ENCODE data around the gene TSC22D4.

- TF ChIP-seq CTCF (conservative IDR thresholded peaks at IDR 0.05) = no peak
- TF ChIP-seq EZH2 (IDR thresholded peaks at IDR 0.05; ENCODE audit: low read depth) = no peak
Measured at GRCh38 chr7:100520138-100520537, 41.1 kb upstream of the TSC22D4 start.
